ENCODE results near the gene B3GLCT.

DNA sequence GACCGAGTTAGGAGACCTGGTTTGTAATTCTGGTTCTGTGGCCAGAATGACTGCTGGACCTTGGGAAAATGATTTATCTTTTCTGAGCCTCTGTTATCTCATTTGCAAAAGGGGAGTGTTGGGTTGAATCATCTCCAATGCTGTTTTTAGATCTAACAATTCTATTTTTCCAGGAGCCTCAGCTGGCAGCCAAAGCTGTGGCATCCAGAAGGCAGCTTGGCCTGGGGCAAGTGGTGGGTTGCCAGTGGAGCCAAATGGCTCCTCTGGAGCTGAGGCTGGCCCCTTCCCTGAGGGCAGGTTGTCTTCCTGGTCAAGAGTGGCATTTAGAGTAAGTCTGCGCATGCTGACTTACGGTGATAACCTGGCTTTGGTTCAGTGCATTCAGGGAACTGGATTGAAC lies 21.3 kb downstream of the B3GLCT start:
- TF ChIP-seq, protein P1, sequence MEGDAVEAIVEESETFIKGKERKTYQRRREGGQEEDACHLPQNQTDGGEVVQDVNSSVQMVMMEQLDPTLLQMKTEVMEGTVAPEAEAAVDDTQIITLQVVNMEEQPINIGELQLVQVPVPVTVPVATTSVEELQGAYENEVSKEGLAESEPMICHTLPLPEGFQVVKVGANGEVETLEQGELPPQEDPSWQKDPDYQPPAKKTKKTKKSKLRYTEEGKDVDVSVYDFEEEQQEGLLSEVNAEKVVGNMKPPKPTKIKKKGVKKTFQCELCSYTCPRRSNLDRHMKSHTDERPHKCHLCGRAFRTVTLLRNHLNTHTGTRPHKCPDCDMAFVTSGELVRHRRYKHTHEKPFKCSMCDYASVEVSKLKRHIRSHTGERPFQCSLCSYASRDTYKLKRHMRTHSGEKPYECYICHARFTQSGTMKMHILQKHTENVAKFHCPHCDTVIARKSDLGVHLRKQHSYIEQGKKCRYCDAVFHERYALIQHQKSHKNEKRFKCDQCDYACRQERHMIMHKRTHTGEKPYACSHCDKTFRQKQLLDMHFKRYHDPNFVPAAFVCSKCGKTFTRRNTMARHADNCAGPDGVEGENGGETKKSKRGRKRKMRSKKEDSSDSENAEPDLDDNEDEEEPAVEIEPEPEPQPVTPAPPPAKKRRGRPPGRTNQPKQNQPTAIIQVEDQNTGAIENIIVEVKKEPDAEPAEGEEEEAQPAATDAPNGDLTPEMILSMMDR (IDR thresholded peaks at IDR 0.05; ENCODE audit: poor library complexity), result no peak
- no peak for TF ChIP-seq EZH2 (IDR thresholded peaks at IDR 0.05; ENCODE audit: borderline replicate concordance)

All from hepatocyte (in vitro differentiated cells).